GM19324 (cell line): ENCODE results near the gene LCP1.

Experiments
- ATAC-seq: cut with Tn5 transposase; IDR thresholded peaks from one replicate; pipeline ENCODE4 v1.9.1; 2021; ENCODE audit warnings: mild to moderate bottlenecking, moderate library complexity; ENCODE audit not compliant: unreplicated experiment, low FRiP score

LCP1 gene

GRCh38 chr13:46183018-46183946, 1.3 kb upstream of the LCP1 start:
- ATAC-seq, result no peak

- ATAC-seq, result peak; percentile 2
Measured at GRCh38 chr13:46182491-46182877, 507 bp upstream of the LCP1 start.

- no peak for ATAC-seq
Measured at GRCh38 chr13:46181377-46181839, 569 bp downstream of the LCP1 start.

GRCh38 chr13:46179969-46180763, 1.8 kb downstream of the LCP1 start:
- ATAC-seq, result no peak

- no peak for ATAC-seq
Measured at GRCh38 chr13:46179491-46179908, 2.5 kb downstream of the LCP1 start.

GRCh38 chr13:46178821-46179220, 3.2 kb downstream of the LCP1 start:
- no peak for ATAC-seq

- no peak for ATAC-seq
Measured at GRCh38 chr13:46178143-46178542, 3.8 kb downstream of the LCP1 start.

GRCh38 chr13:46176756-46177155, 5.2 kb downstream of the LCP1 start:
- ATAC-seq, result peak; percentile 34

GRCh38 chr13:46173656-46174055, 8.3 kb downstream of the LCP1 start:
- ATAC-seq, result no peak

- ATAC-seq, result no peak
Measured at GRCh38 chr13:46172531-46172991, 9.4 kb downstream of the LCP1 start.

- no peak for ATAC-seq
Measured at GRCh38 chr13:46171739-46172138, 10.2 kb downstream of the LCP1 start.

GRCh38 chr13:46171217-46171616, 10.8 kb downstream of the LCP1 start:
- ATAC-seq, result no peak

GRCh38 chr13:46170687-46171086, 11.3 kb downstream of the LCP1 start:
- ATAC-seq, result no peak

- no peak for ATAC-seq
Measured at GRCh38 chr13:46170268-46170667, 11.7 kb downstream of the LCP1 start.

GRCh38 chr13:46169758-46170157, 12.2 kb downstream of the LCP1 start:
- no peak for ATAC-seq

- ATAC-seq, result no peak
Measured at GRCh38 chr13:46168783-46169182, 13.2 kb downstream of the LCP1 start.

GRCh38 chr13:46168341-46168740, 13.6 kb downstream of the LCP1 start:
- ATAC-seq, result no peak

- ATAC-seq, result no peak
Measured at GRCh38 chr13:46166947-46167610, 14.9 kb downstream of the LCP1 start.

GRCh38 chr13:46166224-46166584, 15.8 kb downstream of the LCP1 start:
- ATAC-seq, result no peak

GRCh38 chr13:46165485-46166223, 16.3 kb downstream of the LCP1 start:
- no peak for ATAC-seq
